ENCODE results near the gene USP22.

USP22 gene

GRCh38 chr17:21001813-21002221, 41.0 kb downstream of the USP22 start:
- H3K79me2 ChIP-seq (ENCODE audit: low read length): peaks cover 25% of the 10 kb centered on the region

GRCh38 chr17:21001111-21001812, 41.5 kb downstream of the USP22 start:
- no peaks in the 10 kb centered on the region for H4K20me1 ChIP-seq (ENCODE audit: insufficient read depth, low read length)
- no peak for DNase-seq
- no peaks in the 10 kb centered on the region for H3K9me2 ChIP-seq (replicated peaks; ENCODE audit: insufficient read depth, low read length)
- H3K9me3 ChIP-seq (replicated peaks; ENCODE audit: insufficient read depth, low read length): no peaks in the 10 kb centered on the region
- peaks cover 23% of the 10 kb centered on the region for H3K79me2 ChIP-seq (ENCODE audit: low read length)
- H3K4me2 ChIP-seq (ENCODE audit: low read depth, low read length): no peak overlapping the region
- no peaks in the 10 kb centered on the region for H3K4me1 ChIP-seq (ENCODE audit: low read length)
- H3K27ac ChIP-seq (ENCODE audit: low read length): no peak overlapping the region
- peaks cover 12% of the 10 kb centered on the region; the same call in 1 of the 2 replicates for H3F3A ChIP-seq (ENCODE audit: insufficient read depth, low read length)
- TF ChIP-seq CTCF (IDR thresholded peaks at IDR 0.05; ENCODE audit: low read length) (no peak), EZH2phosphoT487 (IDR thresholded peaks at IDR 0.05; ENCODE audit: low read length) (no peak), EZH2 (optimal IDR thresholded peaks at IDR 0.05; ENCODE audit: low read depth, low read length) (no peak)
- H2AFZ ChIP-seq (ENCODE audit: low read length): no peak overlapping the region
- no peaks in the 10 kb centered on the region for H3K27me3 ChIP-seq (replicated peaks; ENCODE audit: insufficient read depth, low read length)
- H3K36me3 ChIP-seq (replicated peaks; ENCODE audit: insufficient read depth, low read length): peaks cover 28% of the 10 kb centered on the region
- no peak overlapping the region for H3K9ac ChIP-seq (ENCODE audit: low read length)
- no peak overlapping the region for H3K4me3 ChIP-seq (ENCODE audit: low read length)

More at GRCh38 chr17:21001813-21002221, 41.0 kb downstream of the USP22 start:
- DNase-seq: no peak
- Histone ChIP-seq H3K4me3 (ENCODE audit: low read length) (no peak overlapping the region), H3K9me2 (replicated peaks; ENCODE audit: insufficient read depth, low read length) (no peaks in the 10 kb centered on the region), H3F3A (ENCODE audit: insufficient read depth, low read length) (peaks cover 12% of the 10 kb centered on the region; the same call in 1 of the 2 replicates), H3K4me1 (ENCODE audit: low read length) (no peaks in the 10 kb centered on the region), H4K20me1 (ENCODE audit: insufficient read depth, low read length) (no peaks in the 10 kb centered on the region), H3K36me3 (replicated peaks; ENCODE audit: insufficient read depth, low read length) (peaks cover 28% of the 10 kb centered on the region), H3K27ac (ENCODE audit: low read length) (no peak overlapping the region), H2AFZ (ENCODE audit: low read length) (no peak overlapping the region), H3K27me3 (replicated peaks; ENCODE audit: insufficient read depth, low read length) (no peaks in the 10 kb centered on the region), H3K4me2 (ENCODE audit: low read depth, low read length) (no peak overlapping the region), H3K9me3 (replicated peaks; ENCODE audit: insufficient read depth, low read length) (no peaks in the 10 kb centered on the region), H3K9ac (ENCODE audit: low read length) (no peak overlapping the region)
- TF ChIP-seq EZH2phosphoT487 (IDR thresholded peaks at IDR 0.05; ENCODE audit: low read length) (no peak), EZH2 (optimal IDR thresholded peaks at IDR 0.05; ENCODE audit: low read depth, low read length) (no peak), CTCF (IDR thresholded peaks at IDR 0.05; ENCODE audit: low read length) (no peak)

- TF ChIP-seq EZH2phosphoT487 (IDR thresholded peaks at IDR 0.05; ENCODE audit: low read length) (no peak), EZH2 (optimal IDR thresholded peaks at IDR 0.05; ENCODE audit: low read depth, low read length) (no peak), CTCF (IDR thresholded peaks at IDR 0.05; ENCODE audit: low read length) (no peak)
- H3K36me3 ChIP-seq (replicated peaks; ENCODE audit: insufficient read depth, low read length): peaks cover 16% of the 10 kb centered on the region
- no peak overlapping the region for H3K4me2 ChIP-seq (ENCODE audit: low read depth, low read length)
- no peaks in the 10 kb centered on the region for H3K27me3 ChIP-seq (replicated peaks; ENCODE audit: insufficient read depth, low read length)
- peaks cover 11% of the 10 kb centered on the region; the same call in 1 of the 2 replicates for H3K79me2 ChIP-seq (ENCODE audit: low read length)
- no peak overlapping the region for H3K4me3 ChIP-seq (ENCODE audit: low read length)
- H3K9me3 ChIP-seq (replicated peaks; ENCODE audit: insufficient read depth, low read length): no peaks in the 10 kb centered on the region
- DNase-seq: no peak
- no peak overlapping the region for H2AFZ ChIP-seq (ENCODE audit: low read length)
- H3K9ac ChIP-seq (ENCODE audit: low read length): no peak overlapping the region
- H3K27ac ChIP-seq (ENCODE audit: low read length): no peak overlapping the region
- no peaks in the 10 kb centered on the region for H3K4me1 ChIP-seq (ENCODE audit: low read length)
- peaks cover 12% of the 10 kb centered on the region; the same call in 1 of the 2 replicates for H3F3A ChIP-seq (ENCODE audit: insufficient read depth, low read length)
- no peaks in the 10 kb centered on the region for H3K9me2 ChIP-seq (replicated peaks; ENCODE audit: insufficient read depth, low read length)
- no peaks in the 10 kb centered on the region for H4K20me1 ChIP-seq (ENCODE audit: insufficient read depth, low read length)
Measured at GRCh38 chr17:20999841-21000532, 42.8 kb downstream of the USP22 start.
